Astrocyte (in vitro differentiated cells and primary cell): ENCODE data around the gene MYCN. TPM values are rescaled to one million over a fixed set of nuclear protein-coding genes. Genes with fewer than 3 reads are reported as not detected.

Experiments
- DNase-seq: peaks from one replicate; pipeline ENCODE4 v3.0.0-alpha.2; 2010; ENCODE audit warnings: low read depth
- FAIRE-seq: peaks from 2 replicates; lab custom pipeline; 2011; peaks lifted over from hg19 to GRCh38; lab: Jason Lieb, UNC
- H2AFZ ChIP-seq: 2 replicates; pipeline ENCODE4 v1.6.0; 2012; ENCODE audit warnings: low read depth, low read length, inconsistent platforms
- H3K27ac ChIP-seq: 2 replicates; pipeline ENCODE4 v1.5.1; 2011; ENCODE audit warnings: low read depth, low read length, inconsistent platforms
- H3K27me3 ChIP-seq: 2 replicates; pipeline ENCODE4 v1.6.0; 2011; ENCODE audit warnings: low read length, inconsistent platforms; ENCODE audit not compliant: insufficient read depth
- H3K36me3 ChIP-seq: 2 replicates; pipeline ENCODE4 v1.5.1; 2011; ENCODE audit warnings: low read length, inconsistent platforms; ENCODE audit not compliant: insufficient read depth
- H3K4me1 ChIP-seq: 2 replicates; pipeline ENCODE4 v1.5.1; 2011; ENCODE audit warnings: low read length, inconsistent platforms; ENCODE audit not compliant: insufficient read depth
- H3K4me2 ChIP-seq: 2 replicates; pipeline ENCODE4 v1.6.0; 2012; ENCODE audit warnings: low read length, inconsistent platforms
- H3K4me3 ChIP-seq: 2 replicates; pipeline ENCODE4 v1.5.1; 2011; ENCODE audit warnings: low read depth, mild to moderate bottlenecking, low read length, inconsistent platforms; ENCODE audit not compliant: insufficient read depth
- H3K79me2 ChIP-seq: 2 replicates; pipeline ENCODE4 v1.6.0; 2012; ENCODE audit warnings: mild to moderate bottlenecking, low read length, inconsistent platforms; ENCODE audit not compliant: insufficient read depth
- H3K9ac ChIP-seq: 2 replicates; pipeline ENCODE4 v1.6.0; 2012; ENCODE audit warnings: mild to moderate bottlenecking, low read length, inconsistent platforms
- H3K9me3 ChIP-seq: 2 replicates; pipeline ENCODE4 v1.5.1; 2012; ENCODE audit warnings: low read depth, mild to moderate bottlenecking, low read length, inconsistent platforms; ENCODE audit not compliant: insufficient read depth
- H4K20me1 ChIP-seq: 2 replicates; pipeline ENCODE4 v1.6.0; 2012; ENCODE audit warnings: low read length, inconsistent platforms; ENCODE audit not compliant: insufficient read depth
- H3K27ac Mint-ChIP-seq: one replicate; pipeline ENCODE4 v1.8.0; 2021; ENCODE audit warnings: mild to moderate bottlenecking, mixed read lengths; ENCODE audit not compliant: unreplicated experiment
- H3K27me3 Mint-ChIP-seq: one replicate; pipeline ENCODE4 v1.8.0; 2021; ENCODE audit warnings: low read depth, mixed read lengths; ENCODE audit not compliant: unreplicated experiment
- H3K36me3 Mint-ChIP-seq: one replicate; pipeline ENCODE4 v1.8.0; 2021; ENCODE audit warnings: low read depth, mixed read lengths; ENCODE audit not compliant: unreplicated experiment
- H3K4me1 Mint-ChIP-seq: one replicate; pipeline ENCODE4 v1.8.0; 2021; ENCODE audit warnings: low read depth, mixed read lengths; ENCODE audit not compliant: unreplicated experiment
- H3K4me3 Mint-ChIP-seq: one replicate; pipeline ENCODE4 v1.8.0; 2021; ENCODE audit warnings: mild to moderate bottlenecking, moderate library complexity, mixed read lengths; ENCODE audit not compliant: unreplicated experiment
- H3K9me3 Mint-ChIP-seq: one replicate; pipeline ENCODE4 v1.8.0; 2021; ENCODE audit warnings: mild to moderate bottlenecking, mixed read lengths; ENCODE audit not compliant: unreplicated experiment
- CTCF ChIP-seq: IDR thresholded peaks from 2 replicates; pipeline ENCODE4 v1.5.1; 2011; ENCODE audit warnings: low read depth, mild to moderate bottlenecking, inconsistent platforms, low read length, moderate library complexity; ENCODE audit not compliant: insufficient read depth
- EZH2 ChIP-seq: IDR thresholded peaks from 2 replicates; pipeline ENCODE4 v1.6.1; 2012; ENCODE audit warnings: mild to moderate bottlenecking, low read length, inconsistent platforms; ENCODE audit not compliant: insufficient read depth
- total RNA-seq: library from RNA; stranded (reverse); gene quantifications from 2 replicates; pipeline ENCODE4 v1.2.1, GENCODE V29; 2021

MYCN gene
- total RNA-seq, 1 donor from 2014 or later: 2.6 TPM

GRCh38 chr2:15984368-15985255, 44.3 kb downstream of the MYCN start:
- H4K20me1 ChIP-seq: no peaks in the 10 kb centered on the region
- Mint-ChIP-seq H3K27ac (no peak overlapping the region), H3K27me3 (peaks cover 26% of the 10 kb centered on the region), H3K9me3 (peaks cover 2% of the 10 kb centered on the region), H3K4me3 (no peak overlapping the region), H3K4me1 (no peaks in the 10 kb centered on the region), H3K36me3 (no peaks in the 10 kb centered on the region)
- no peaks in the 10 kb centered on the region for H3K36me3 ChIP-seq
- DNase-seq (no peak), FAIRE-seq (no peak)
- TF ChIP-seq CTCF (no peak), EZH2 (no peak)
- no peak overlapping the region for H2AFZ ChIP-seq
- no peak overlapping the region for H3K27ac ChIP-seq
- H3K27me3 ChIP-seq: no peaks in the 10 kb centered on the region
- H3K4me2 ChIP-seq: no peak overlapping the region
- no peak overlapping the region for H3K9ac ChIP-seq
- H3K79me2 ChIP-seq: no peaks in the 10 kb centered on the region
- no peaks in the 10 kb centered on the region for H3K9me3 ChIP-seq
- H3K4me3 ChIP-seq: no peak overlapping the region
- H3K4me1 ChIP-seq: no peaks in the 10 kb centered on the region

- no peak overlapping the region for H3K4me3 Mint-ChIP-seq
- no peaks in the 10 kb centered on the region for H3K36me3 Mint-ChIP-seq
- no peaks in the 10 kb centered on the region for H3K9me3 ChIP-seq
- no peaks in the 10 kb centered on the region for H3K4me1 Mint-ChIP-seq
- DNase-seq (no peak), FAIRE-seq (no peak)
- no peaks in the 10 kb centered on the region for H4K20me1 ChIP-seq
- no peak overlapping the region for H3K27ac Mint-ChIP-seq
- H3K4me1 ChIP-seq: no peaks in the 10 kb centered on the region
- peaks cover 2% of the 10 kb centered on the region for H3K9me3 Mint-ChIP-seq
- TF ChIP-seq EZH2: no peak
- no peak for TF ChIP-seq CTCF
- H3K9ac ChIP-seq: no peak overlapping the region
- H3K4me3 ChIP-seq: no peak overlapping the region
- H3K27me3 Mint-ChIP-seq: peaks cover 23% of the 10 kb centered on the region
- H3K27ac ChIP-seq: no peak overlapping the region
- H3K79me2 ChIP-seq: no peaks in the 10 kb centered on the region
- H3K27me3 ChIP-seq: no peaks in the 10 kb centered on the region
- no peak overlapping the region for H3K4me2 ChIP-seq
- H3K36me3 ChIP-seq: no peaks in the 10 kb centered on the region
- no peak overlapping the region for H2AFZ ChIP-seq
Measured at GRCh38 chr2:15985531-15985930, 45.2 kb downstream of the MYCN start.

DNA sequence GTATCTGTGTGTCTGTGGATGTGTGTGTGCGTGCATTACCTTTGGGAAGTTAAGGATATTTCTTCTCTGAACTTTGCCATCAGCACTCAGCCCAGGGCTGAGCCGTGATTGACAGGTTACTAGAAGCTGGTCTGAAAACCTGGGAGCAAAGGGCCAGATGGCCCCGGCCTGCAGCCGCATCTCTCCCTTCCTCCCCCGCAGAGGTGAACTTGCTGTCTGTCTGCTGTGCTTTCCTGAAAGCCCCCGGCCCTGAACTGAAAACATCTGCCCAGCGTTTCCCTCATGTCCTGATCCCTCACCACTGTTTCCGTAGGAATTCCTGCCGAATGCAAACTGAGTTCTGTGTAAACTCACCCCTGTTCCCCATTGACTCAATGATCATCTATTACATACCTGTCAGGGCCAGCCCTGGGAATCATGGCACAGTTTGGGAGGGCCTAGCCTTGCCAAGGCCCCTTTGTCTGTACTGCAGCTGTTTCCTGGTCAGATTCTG, 45.8 kb downstream of the MYCN start:
- Histone ChIP-seq H3K9ac (no peak overlapping the region), H3K27ac (no peak overlapping the region), H3K9me3 (no peaks in the 10 kb centered on the region), H3K4me3 (no peak overlapping the region), H3K36me3 (no peaks in the 10 kb centered on the region), H3K79me2 (no peaks in the 10 kb centered on the region), H3K4me2 (no peak overlapping the region), H2AFZ (no peak overlapping the region), H4K20me1 (no peaks in the 10 kb centered on the region), H3K27me3 (no peaks in the 10 kb centered on the region), H3K4me1 (no peaks in the 10 kb centered on the region)
- no peaks in the 10 kb centered on the region for H3K36me3 Mint-ChIP-seq
- peaks cover 2% of the 10 kb centered on the region for H3K9me3 Mint-ChIP-seq
- no peak for FAIRE-seq
- DNase-seq: no peak
- H3K4me1 Mint-ChIP-seq: peaks cover under 1% of the 10 kb centered on the region
- no peak overlapping the region for H3K4me3 Mint-ChIP-seq
- TF ChIP-seq EZH2 (no peak), CTCF (no peak)
- peaks cover 24% of the 10 kb centered on the region for H3K27me3 Mint-ChIP-seq
- no peak overlapping the region for H3K27ac Mint-ChIP-seq
